HepG2 (cell line): ENCODE data around the gene SAMD10. TPM values are rescaled to one million over a fixed set of nuclear protein-coding genes. Genes with fewer than 3 reads are reported as not detected.
A peak's percentile ranks its signal among the peaks of the same experiment; 100 is the strongest.

Experiments used
- ADNP ChIP-seq: sonication (generic); formaldehyde crosslinking; IDR thresholded peaks from 2 replicates; pipeline ENCODE4 v1.4.0; 2020; ENCODE audit warnings: missing genetic modification reagents
- EZH2 ChIP-seq: conservative IDR thresholded peaks from 2 replicates; pipeline ENCODE4 v1.6.1; 2012; ENCODE audit warnings: mild to moderate bottlenecking, low read depth, low read length, moderate library complexity
- GZF1 ChIP-seq: sonication (generic); formaldehyde crosslinking; IDR thresholded peaks from 2 replicates; pipeline ENCODE4 v1.5.1; 2020; ENCODE audit warnings: mild to moderate bottlenecking, missing genetic modification reagents
- KLF6 ChIP-seq: IDR thresholded peaks from 2 replicates; pipeline ENCODE4 v1.8.0; 2016; ENCODE audit warnings: missing biosample characterization, missing genetic modification reagents
- MAZ ChIP-seq, 2 experiments: sonication (generic) in 1 of 2; formaldehyde crosslinking in 1 of 2; IDR thresholded peaks; 2 replicates each; pipeline versions ENCODE4 v1.5.0 to v1.6.1; 2012 to 2020; ENCODE audit warnings: low read depth in 2 of 2, mild to moderate bottlenecking in 2 of 2, borderline replicate concordance in 1 of 2, improper control_type of control experiment in 1 of 2, low read length in 1 of 2, missing genetic modification reagents in 1 of 2, moderate library complexity in 1 of 2
- MED13 ChIP-seq: sonication (generic); formaldehyde crosslinking; IDR thresholded peaks from 2 replicates; pipeline ENCODE4 v1.5.0; 2020; ENCODE audit warnings: missing genetic modification reagents
- MTF1 ChIP-seq: sonication (generic); formaldehyde crosslinking; IDR thresholded peaks from 2 replicates; pipeline ENCODE4 v1.5.0; 2020; ENCODE audit warnings: missing genetic modification reagents
- RXRA ChIP-seq: sonication (generic); formaldehyde crosslinking; IDR thresholded peaks from 2 replicates; pipeline ENCODE4 v1.5.1; 2020; ENCODE audit warnings: missing genetic modification reagents
- ZNF101 ChIP-seq: sonication (generic); formaldehyde crosslinking; IDR thresholded peaks from 2 replicates; pipeline ENCODE4 v1.4.0; 2020; ENCODE audit warnings: mild to moderate bottlenecking, low read depth, missing genetic modification reagents, borderline replicate concordance
- ZNF232 ChIP-seq: sonication (generic); formaldehyde crosslinking; IDR thresholded peaks from 2 replicates; pipeline ENCODE4 v1.4.0; 2020; ENCODE audit warnings: missing genetic modification reagents, borderline replicate concordance
- ZNF878 ChIP-seq: sonication (generic); formaldehyde crosslinking; IDR thresholded peaks from 2 replicates; pipeline ENCODE4 v1.8.1; 2023; ENCODE audit warnings: mild to moderate bottlenecking, missing genetic modification reagents, moderate library complexity
- ZNF891 ChIP-seq: sonication (generic); formaldehyde crosslinking; IDR thresholded peaks from 2 replicates; pipeline ENCODE4 v1.5.0; 2020; ENCODE audit warnings: mild to moderate bottlenecking, missing genetic modification reagents
- polyA plus RNA-seq, 8 experiments: library from polyadenylated mRNA; depleted of rRNA in 3 of 8; stranded (reverse) in 7 of 8; unstranded in 1 of 8; fragments of >200 nt; fragmentation: Illumina TruSeq in 4 of 8; extraction: Trizol in 4 of 8; gene quantifications; 2 replicates each; pipeline versions ENCODE4 v1.2.1 to v1.2.3, GENCODE V29; 2011 to 2016; ENCODE audit warnings: low read depth in 4 of 8, missing spikeins in 1 of 8, mixed read lengths in 1 of 8; ENCODE audit not compliant: insufficient read depth in 1 of 8
- total RNA-seq, 5 experiments: library from RNA; depleted of rRNA; stranded (reverse); fragments of >200 nt; fragmentation: Illumina TruSeq; extraction: Trizol; gene quantifications; 2 replicates each; pipeline ENCODE4 v1.2.3, GENCODE V29; 2016; ENCODE audit warnings: low read depth in 1 of 5
- TF ChIP-seq, protein P1 (sequence below): sonication (generic); formaldehyde crosslinking; IDR thresholded peaks from 2 replicates; pipeline ENCODE4 v1.4.0; 2020; ENCODE audit warnings: missing genetic modification reagents
- TF ChIP-seq, protein P2 (sequence below): sonication (generic); formaldehyde crosslinking; IDR thresholded peaks from 2 replicates; pipeline ENCODE4 v1.4.0; 2020; ENCODE audit warnings: missing genetic modification reagents, borderline replicate concordance
- TF ChIP-seq, protein P3 (sequence below): sonication (generic); formaldehyde crosslinking; IDR thresholded peaks from 2 replicates; pipeline ENCODE4 v1.4.0; 2020; ENCODE audit warnings: missing genetic modification reagents
- TF ChIP-seq, protein P4 (sequence below): sonication (generic); formaldehyde crosslinking; IDR thresholded peaks from 2 replicates; pipeline ENCODE4 v1.5.0; 2020; ENCODE audit warnings: mild to moderate bottlenecking, missing genetic modification reagents
- TF ChIP-seq, protein P5 (sequence below): IDR thresholded peaks from 2 replicates; pipeline ENCODE4 v1.6.1; 2016
- TF ChIP-seq, protein P6 (sequence below): sonication (generic); formaldehyde crosslinking; IDR thresholded peaks from 2 replicates; pipeline ENCODE4 v1.5.0; 2020; ENCODE audit warnings: missing genetic modification reagents

Gene SAMD10
- total and polyA plus RNA-seq, 2 of the 13 experiments (the other 11 are each of a cell fraction or from before 2014, with no cell fraction given): 6.1 to 11.0 TPM

DNA sequence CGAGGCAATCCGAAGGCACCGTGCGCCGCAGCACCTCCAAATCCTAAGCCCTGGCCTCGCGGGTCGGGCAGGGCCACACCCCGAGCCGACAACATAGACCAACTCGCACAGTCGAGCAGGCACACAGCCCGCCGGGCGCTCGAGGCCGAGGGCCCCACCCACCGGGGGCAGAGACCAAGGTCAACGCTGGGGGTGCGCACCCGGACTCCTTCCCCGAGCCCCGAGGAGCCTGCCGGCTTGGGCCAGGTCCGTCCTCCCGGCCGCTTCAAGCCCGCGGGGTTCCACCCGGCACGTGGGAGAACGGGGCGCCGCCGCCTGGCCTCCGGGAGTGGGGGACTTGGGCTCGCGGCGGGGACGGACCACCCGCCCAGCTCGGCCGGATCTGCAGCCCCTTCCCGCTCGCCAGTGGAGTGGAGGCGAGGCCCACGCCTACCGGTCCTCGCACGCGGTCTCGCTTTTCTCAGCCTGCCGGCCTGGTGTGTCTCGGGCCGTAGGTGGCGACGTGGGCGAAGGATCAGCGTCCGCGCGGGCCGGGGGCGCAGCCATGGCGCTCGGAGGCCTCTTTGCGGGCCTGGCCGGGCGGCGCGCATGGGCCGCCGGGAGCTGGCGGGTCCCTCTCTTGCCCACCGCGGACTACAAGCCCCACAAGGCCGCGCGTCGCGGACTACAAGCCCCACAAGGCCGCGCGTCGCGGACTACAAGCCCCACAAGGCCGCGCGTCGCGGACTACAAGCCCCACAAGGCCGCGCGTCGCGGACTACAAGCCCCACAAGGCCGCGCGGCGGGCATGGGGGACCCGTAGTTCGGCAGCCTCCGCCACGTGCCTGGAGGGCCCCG, 23.4 kb downstream of the SAMD10 start, which contains the start of gene UCKL1 (continued):
- TF ChIP-seq ZNF878 (CRISPR knock-in tag): peak; percentile 79; the same call in 1 of the 2 replicates
- TF ChIP-seq, protein P1, sequence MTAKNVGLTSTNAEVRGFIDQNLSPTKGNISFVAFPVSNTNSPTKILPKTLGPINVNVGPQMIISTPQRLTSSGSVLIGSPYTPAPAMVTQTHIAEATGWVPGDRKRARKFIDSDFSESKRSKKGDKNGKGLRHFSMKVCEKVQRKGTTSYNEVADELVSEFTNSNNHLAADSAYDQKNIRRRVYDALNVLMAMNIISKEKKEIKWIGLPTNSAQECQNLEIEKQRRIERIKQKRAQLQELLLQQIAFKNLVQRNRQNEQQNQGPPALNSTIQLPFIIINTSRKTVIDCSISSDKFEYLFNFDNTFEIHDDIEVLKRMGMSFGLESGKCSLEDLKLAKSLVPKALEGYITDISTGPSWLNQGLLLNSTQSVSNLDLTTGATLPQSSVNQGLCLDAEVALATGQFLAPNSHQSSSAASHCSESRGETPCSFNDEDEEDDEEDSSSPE (CRISPR knock-in tag): peak; percentile 80
- TF ChIP-seq ADNP (CRISPR knock-in tag): no peak; the same call in none of the 2 replicates
- peak; percentile 97 for TF ChIP-seq MED13 (CRISPR knock-in tag)
- TF ChIP-seq MAZ (IDR thresholded peaks at IDR 0.05; ENCODE audit: borderline replicate concordance, low read depth, low read length): peak; percentile 88
- peak; percentile 99 for TF ChIP-seq MAZ (CRISPR knock-in tag; IDR thresholded peaks at IDR 0.05; ENCODE audit: low read depth)
- TF ChIP-seq EZH2: no peak
- TF ChIP-seq, protein P2, sequence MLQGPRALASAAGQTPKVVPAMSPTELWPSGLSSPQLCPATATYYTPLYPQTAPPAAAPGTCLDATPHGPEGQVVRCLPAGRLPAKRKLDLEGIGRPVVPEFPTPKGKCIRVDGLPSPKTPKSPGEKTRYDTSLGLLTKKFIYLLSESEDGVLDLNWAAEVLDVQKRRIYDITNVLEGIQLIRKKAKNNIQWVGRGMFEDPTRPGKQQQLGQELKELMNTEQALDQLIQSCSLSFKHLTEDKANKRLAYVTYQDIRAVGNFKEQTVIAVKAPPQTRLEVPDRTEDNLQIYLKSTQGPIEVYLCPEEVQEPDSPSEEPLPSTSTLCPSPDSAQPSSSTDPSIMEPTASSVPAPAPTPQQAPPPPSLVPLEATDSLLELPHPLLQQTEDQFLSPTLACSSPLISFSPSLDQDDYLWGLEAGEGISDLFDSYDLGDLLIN: peak; percentile 91
- TF ChIP-seq KLF6 (CRISPR knock-in tag): peak; percentile 100
- TF ChIP-seq ZNF101 (CRISPR knock-in tag): peak; percentile 98
- peak; percentile 98 for TF ChIP-seq ZNF232 (CRISPR knock-in tag)
- TF ChIP-seq, protein P3, sequence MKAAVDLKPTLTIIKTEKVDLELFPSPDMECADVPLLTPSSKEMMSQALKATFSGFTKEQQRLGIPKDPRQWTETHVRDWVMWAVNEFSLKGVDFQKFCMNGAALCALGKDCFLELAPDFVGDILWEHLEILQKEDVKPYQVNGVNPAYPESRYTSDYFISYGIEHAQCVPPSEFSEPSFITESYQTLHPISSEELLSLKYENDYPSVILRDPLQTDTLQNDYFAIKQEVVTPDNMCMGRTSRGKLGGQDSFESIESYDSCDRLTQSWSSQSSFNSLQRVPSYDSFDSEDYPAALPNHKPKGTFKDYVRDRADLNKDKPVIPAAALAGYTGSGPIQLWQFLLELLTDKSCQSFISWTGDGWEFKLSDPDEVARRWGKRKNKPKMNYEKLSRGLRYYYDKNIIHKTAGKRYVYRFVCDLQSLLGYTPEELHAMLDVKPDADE: peak; percentile 98
- TF ChIP-seq MTF1 (CRISPR knock-in tag): peak; percentile 94
- peak; percentile 88 for TF ChIP-seq GZF1 (CRISPR knock-in tag)
- peak; percentile 88 for TF ChIP-seq ZNF891 (CRISPR knock-in tag)
- TF ChIP-seq, protein P4, sequence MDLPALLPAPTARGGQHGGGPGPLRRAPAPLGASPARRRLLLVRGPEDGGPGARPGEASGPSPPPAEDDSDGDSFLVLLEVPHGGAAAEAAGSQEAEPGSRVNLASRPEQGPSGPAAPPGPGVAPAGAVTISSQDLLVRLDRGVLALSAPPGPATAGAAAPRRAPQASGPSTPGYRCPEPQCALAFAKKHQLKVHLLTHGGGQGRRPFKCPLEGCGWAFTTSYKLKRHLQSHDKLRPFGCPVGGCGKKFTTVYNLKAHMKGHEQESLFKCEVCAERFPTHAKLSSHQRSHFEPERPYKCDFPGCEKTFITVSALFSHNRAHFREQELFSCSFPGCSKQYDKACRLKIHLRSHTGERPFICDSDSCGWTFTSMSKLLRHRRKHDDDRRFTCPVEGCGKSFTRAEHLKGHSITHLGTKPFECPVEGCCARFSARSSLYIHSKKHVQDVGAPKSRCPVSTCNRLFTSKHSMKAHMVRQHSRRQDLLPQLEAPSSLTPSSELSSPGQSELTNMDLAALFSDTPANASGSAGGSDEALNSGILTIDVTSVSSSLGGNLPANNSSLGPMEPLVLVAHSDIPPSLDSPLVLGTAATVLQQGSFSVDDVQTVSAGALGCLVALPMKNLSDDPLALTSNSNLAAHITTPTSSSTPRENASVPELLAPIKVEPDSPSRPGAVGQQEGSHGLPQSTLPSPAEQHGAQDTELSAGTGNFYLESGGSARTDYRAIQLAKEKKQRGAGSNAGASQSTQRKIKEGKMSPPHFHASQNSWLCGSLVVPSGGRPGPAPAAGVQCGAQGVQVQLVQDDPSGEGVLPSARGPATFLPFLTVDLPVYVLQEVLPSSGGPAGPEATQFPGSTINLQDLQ (CRISPR knock-in tag): peak; percentile 97
- peak; percentile 96 for TF ChIP-seq RXRA (CRISPR knock-in tag)
- TF ChIP-seq, protein P5, sequence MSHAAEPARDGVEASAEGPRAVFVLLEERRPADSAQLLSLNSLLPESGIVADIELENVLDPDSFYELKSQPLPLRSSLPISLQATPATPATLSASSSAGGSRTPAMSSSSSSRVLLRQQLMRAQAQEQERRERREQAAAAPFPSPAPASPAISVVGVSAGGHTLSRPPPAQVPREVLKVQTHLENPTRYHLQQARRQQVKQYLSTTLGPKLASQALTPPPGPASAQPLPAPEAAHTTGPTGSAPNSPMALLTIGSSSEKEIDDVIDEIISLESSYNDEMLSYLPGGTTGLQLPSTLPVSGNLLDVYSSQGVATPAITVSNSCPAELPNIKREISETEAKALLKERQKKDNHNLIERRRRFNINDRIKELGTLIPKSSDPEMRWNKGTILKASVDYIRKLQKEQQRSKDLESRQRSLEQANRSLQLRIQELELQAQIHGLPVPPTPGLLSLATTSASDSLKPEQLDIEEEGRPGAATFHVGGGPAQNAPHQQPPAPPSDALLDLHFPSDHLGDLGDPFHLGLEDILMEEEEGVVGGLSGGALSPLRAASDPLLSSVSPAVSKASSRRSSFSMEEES (CRISPR knock-in tag): peak; percentile 91
- TF ChIP-seq, protein P6, sequence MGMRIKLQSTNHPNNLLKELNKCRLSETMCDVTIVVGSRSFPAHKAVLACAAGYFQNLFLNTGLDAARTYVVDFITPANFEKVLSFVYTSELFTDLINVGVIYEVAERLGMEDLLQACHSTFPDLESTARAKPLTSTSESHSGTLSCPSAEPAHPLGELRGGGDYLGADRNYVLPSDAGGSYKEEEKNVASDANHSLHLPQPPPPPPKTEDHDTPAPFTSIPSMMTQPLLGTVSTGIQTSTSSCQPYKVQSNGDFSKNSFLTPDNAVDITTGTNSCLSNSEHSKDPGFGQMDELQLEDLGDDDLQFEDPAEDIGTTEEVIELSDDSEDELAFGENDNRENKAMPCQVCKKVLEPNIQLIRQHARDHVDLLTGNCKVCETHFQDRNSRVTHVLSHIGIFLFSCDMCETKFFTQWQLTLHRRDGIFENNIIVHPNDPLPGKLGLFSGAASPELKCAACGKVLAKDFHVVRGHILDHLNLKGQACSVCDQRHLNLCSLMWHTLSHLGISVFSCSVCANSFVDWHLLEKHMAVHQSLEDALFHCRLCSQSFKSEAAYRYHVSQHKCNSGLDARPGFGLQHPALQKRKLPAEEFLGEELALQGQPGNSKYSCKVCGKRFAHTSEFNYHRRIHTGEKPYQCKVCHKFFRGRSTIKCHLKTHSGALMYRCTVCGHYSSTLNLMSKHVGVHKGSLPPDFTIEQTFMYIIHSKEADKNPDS (CRISPR knock-in tag): peak; percentile 98
